Urinary bladder (tissue), 4 donors: Measurements from ENCODE around the gene CCDC6. TPM values are rescaled to one million over a fixed set of nuclear protein-coding genes. Genes with fewer than 3 reads are reported as not detected.
"Not testable (repeated sequence)": the region's sequence is repeated elsewhere in the genome, so short reads cannot be mapped to it uniquely, and the experiment has no call there.

Experiments
- DNase-seq: peaks from one replicate; pipeline ENCODE4 v3.0.0-alpha.2; 2015; ENCODE audit errors: extremely low spot score
- H3K27ac ChIP-seq: one replicate; pipeline ENCODE4 v1.5.1; 2013; ENCODE audit warnings: low read depth, mild to moderate bottlenecking, moderate library complexity
- H3K36me3 ChIP-seq: one replicate; pipeline ENCODE4 v1.6.1; 2013; ENCODE audit warnings: mild to moderate bottlenecking, moderate library complexity; ENCODE audit not compliant: insufficient read depth
- H3K4me1 ChIP-seq: one replicate; pipeline ENCODE4 v1.6.1; 2013; ENCODE audit warnings: mild to moderate bottlenecking, moderate library complexity; ENCODE audit not compliant: insufficient read depth
- H3K4me3 ChIP-seq: one replicate; pipeline ENCODE4 v1.5.1; 2013; ENCODE audit warnings: low read depth, low read length
- WGBS: extraction: QIAGEN DNeasy Blood & Tissue Kit; methylation state at CpG from one replicate; pipeline ENCODE4 v1.1.7; 2013; 5-methylcytosine and 5-hydroxymethylcytosine counted together
- polyA plus RNA-seq: library from polyadenylated mRNA; stranded (reverse); fragments of 200-250 nt; gene quantifications from one replicate; pipeline ENCODE4 v1.2.3, GENCODE V29; 2013
- total RNA-seq: library from RNA; depleted of rRNA; stranded (reverse); fragments of >200 nt; gene quantifications from one replicate; pipeline ENCODE4 v1.2.3, GENCODE V29; 2014
- donor health status: healthy with polysubstance abuse.
- donor health status: healthy.

Gene CCDC6
- total and polyA plus RNA-seq, 2 donors = 22.8 to 58.2 TPM

GRCh38 chr10:59792812-59793211 is 113.5 kb downstream of the CCDC6 start:
- no peak overlapping the region for H3K4me3 ChIP-seq
- DNase-seq = no peak
- H3K27ac ChIP-seq = no peak overlapping the region
- H3K4me1 ChIP-seq = no peaks in the 10 kb centered on the region
- 87% methylated on average over 13 of the region's 13 CpGs for WGBS
- H3K36me3 ChIP-seq = peaks cover 7% of the 10 kb centered on the region

- DNase-seq = no peak
- H3K4me1 ChIP-seq = no peaks in the 10 kb centered on the region
- H3K36me3 ChIP-seq = peaks cover 7% of the 10 kb centered on the region
- no peak overlapping the region for H3K27ac ChIP-seq
- no peak overlapping the region for H3K4me3 ChIP-seq
- 78% methylated on average over 2 of the region's 2 CpGs for WGBS
These were observed 114.8 kb downstream of the CCDC6 start for GRCh38 chr10:59791601-59792000.

GRCh38 chr10:59790080-59790479 is 116.3 kb downstream of the CCDC6 start:
- H3K4me3 ChIP-seq, DNase-seq, H3K36me3 ChIP-seq, H3K27ac ChIP-seq, H3K4me1 ChIP-seq: not testable (repeated sequence)
- 47% methylated on average over 2 of the region's 2 CpGs for WGBS

GRCh38 chr10:59788914-59789313 is 117.4 kb downstream of the CCDC6 start:
- H3K4me1 ChIP-seq, H3K36me3 ChIP-seq, DNase-seq, H3K27ac ChIP-seq, H3K4me3 ChIP-seq: not testable (repeated sequence)
- WGBS = 54% methylated on average over 5 of the region's 5 CpGs

GRCh38 chr10:59787032-59787431 is 119.3 kb downstream of the CCDC6 start:
- H3K27ac ChIP-seq, DNase-seq, H3K4me1 ChIP-seq, H3K36me3 ChIP-seq, H3K4me3 ChIP-seq: not testable (repeated sequence)
- 87% methylated on average over 7 of the region's 7 CpGs for WGBS

GRCh38 chr10:59785476-59785875 is 120.9 kb downstream of the CCDC6 start:
- not testable (repeated sequence) for DNase-seq, H3K36me3 ChIP-seq, H3K4me3 ChIP-seq, H3K27ac ChIP-seq, H3K4me1 ChIP-seq
- WGBS = 94% methylated on average over 2 of the region's 3 CpGs

GRCh38 chr10:59781511-59781910 is 124.8 kb downstream of the CCDC6 start:
- DNase-seq = no peak
- Histone ChIP-seq H3K36me3 (no peaks in the 10 kb centered on the region), H3K27ac (no peak overlapping the region), H3K4me3 (no peak overlapping the region), H3K4me1 (no peaks in the 10 kb centered on the region)
- WGBS = 91% methylated on average over 8 of the region's 8 CpGs

GRCh38 chr10:59779756-59780533 is 126.4 kb downstream of the CCDC6 start:
- no peak for DNase-seq
- Histone ChIP-seq H3K36me3 (no peaks in the 10 kb centered on the region), H3K27ac (no peak overlapping the region), H3K4me3 (no peak overlapping the region), H3K4me1 (no peaks in the 10 kb centered on the region)
- 63% methylated on average over 6 of the region's 6 CpGs for WGBS

- Histone ChIP-seq H3K4me3 (no peak overlapping the region), H3K36me3 (no peaks in the 10 kb centered on the region), H3K27ac (no peak overlapping the region), H3K4me1 (no peaks in the 10 kb centered on the region)
- WGBS = 94% methylated on average over 6 of the region's 6 CpGs
- no peak for DNase-seq
These were observed 131.9 kb downstream of the CCDC6 start for GRCh38 chr10:59774451-59774850.

GRCh38 chr10:59773088-59773487 is 133.3 kb downstream of the CCDC6 start:
- DNase-seq = no peak
- H3K36me3 ChIP-seq = no peaks in the 10 kb centered on the region
- H3K27ac ChIP-seq = no peak overlapping the region
- H3K4me1 ChIP-seq = no peaks in the 10 kb centered on the region
- H3K4me3 ChIP-seq = no peak overlapping the region
- WGBS = 86% methylated on average over 2 of the region's 2 CpGs

- 93% methylated on average over 7 of the region's 7 CpGs for WGBS
- DNase-seq = no peak
These were observed 135.1 kb downstream of the CCDC6 start for GRCh38 chr10:59771162-59771807.

GRCh38 chr10:59770689-59771088 is 135.7 kb downstream of the CCDC6 start:
- H3K27ac ChIP-seq = no peak overlapping the region
- no peaks in the 10 kb centered on the region for H3K36me3 ChIP-seq
- H3K4me1 ChIP-seq = no peaks in the 10 kb centered on the region
- H3K4me3 ChIP-seq = no peak overlapping the region
- 92% methylated on average over 11 of the region's 11 CpGs for WGBS
- no peak for DNase-seq

More at GRCh38 chr10:59771162-59771807, 135.1 kb downstream of the CCDC6 start:
- no peaks in the 10 kb centered on the region for H3K36me3 ChIP-seq
- no peak overlapping the region for H3K4me3 ChIP-seq
- H3K27ac ChIP-seq = no peak overlapping the region
- no peaks in the 10 kb centered on the region for H3K4me1 ChIP-seq

- H3K4me3 ChIP-seq = no peak overlapping the region
- no peaks in the 10 kb centered on the region for H3K36me3 ChIP-seq
- no peaks in the 10 kb centered on the region for H3K4me1 ChIP-seq
- no peak for DNase-seq
- WGBS = 38% methylated on average over 2 of the region's 2 CpGs
- H3K27ac ChIP-seq = no peak overlapping the region
These were observed 143.9 kb downstream of the CCDC6 start for GRCh38 chr10:59762505-59762904.

- Histone ChIP-seq H3K27ac (no peak overlapping the region), H3K36me3 (no peaks in the 10 kb centered on the region), H3K4me3 (no peak overlapping the region), H3K4me1 (no peaks in the 10 kb centered on the region)
- 58% methylated on average over 3 of the region's 3 CpGs for WGBS
- DNase-seq = no peak
These were observed 148.4 kb downstream of the CCDC6 start for GRCh38 chr10:59757966-59758365.
